ENCODE data around the gene AGAP1. TPM values are rescaled to one million over a fixed set of nuclear protein-coding genes. Genes with fewer than 3 reads are reported as not detected.

Gene AGAP1
- total RNA-seq, 2 experiments from 2014 or later, result 2.2 TPM

- CTCF ChIA-PET, result no interaction called here
- POLR2A ChIA-PET, result no interaction called here
- H3K4me3 Mint-ChIP-seq, result no peak overlapping the region
These were observed 17.4 kb downstream of the AGAP1 start for GRCh38 chr2:235511187-235511661.

GRCh38 chr2:235511751-235512698 lies 18.2 kb downstream of the AGAP1 start:
- no peaks in the 10 kb centered on the region for H3K36me3 Mint-ChIP-seq (ENCODE audit: low read depth)
- intact Hi-C loops (cut with DNase I, micrococcal nuclease), result no loop called here
- H3K9me3 Mint-ChIP-seq (ENCODE audit: low read depth), result peaks cover 2% of the 10 kb centered on the region
- DNase-seq, result no peak
- no peak overlapping the region for H3K27ac Mint-ChIP-seq
- no peak for ATAC-seq
- no peak overlapping the region for H3K4me3 Mint-ChIP-seq
- H3K27me3 Mint-ChIP-seq, result peaks cover 13% of the 10 kb centered on the region
- CTCF ChIA-PET, result no interaction called here
- POLR2A ChIA-PET, result no interaction called here
- no peaks in the 10 kb centered on the region for H3K4me1 Mint-ChIP-seq

More at GRCh38 chr2:235511187-235511661, 17.4 kb downstream of the AGAP1 start:
- Mint-ChIP-seq H3K4me1 (no peaks in the 10 kb centered on the region), H3K27me3 (peaks cover 15% of the 10 kb centered on the region), H3K36me3 (ENCODE audit: low read depth) (no peaks in the 10 kb centered on the region), H3K27ac (no peak overlapping the region), H3K9me3 (ENCODE audit: low read depth) (peaks cover 2% of the 10 kb centered on the region)
- ATAC-seq, result no peak
- no peak for DNase-seq
- intact Hi-C loops (cut with DNase I, micrococcal nuclease), result no loop called here

- ATAC-seq, result no peak
- intact Hi-C loops (cut with DNase I, micrococcal nuclease), result no loop called here
- H3K27ac Mint-ChIP-seq, result no peak overlapping the region
- no peak overlapping the region for H3K4me3 Mint-ChIP-seq
- ChIA-PET POLR2A (no interaction called here), CTCF (no interaction called here)
- H3K36me3 Mint-ChIP-seq (ENCODE audit: low read depth), result no peaks in the 10 kb centered on the region
- H3K27me3 Mint-ChIP-seq, result peaks cover 12% of the 10 kb centered on the region
- H3K4me1 Mint-ChIP-seq, result no peaks in the 10 kb centered on the region
- no peak for DNase-seq
- peaks cover 2% of the 10 kb centered on the region for H3K9me3 Mint-ChIP-seq (ENCODE audit: low read depth)
These were observed 18.8 kb downstream of the AGAP1 start for GRCh38 chr2:235512699-235513053.

- intact Hi-C loops (cut with DNase I, micrococcal nuclease), result no loop called here
- Mint-ChIP-seq H3K4me3 (no peak overlapping the region), H3K27me3 (peaks cover 12% of the 10 kb centered on the region), H3K36me3 (ENCODE audit: low read depth) (no peaks in the 10 kb centered on the region), H3K9me3 (ENCODE audit: low read depth) (peaks cover 2% of the 10 kb centered on the region), H3K4me1 (no peaks in the 10 kb centered on the region), H3K27ac (no peak overlapping the region)
- ATAC-seq (no peak), DNase-seq (no peak)
- ChIA-PET CTCF (interaction anchor here (0.6 kb wide), 1 partner anchor 50 kb away, joined by 3 read pairs; no protein-coding TSS in a partner anchor), POLR2A (interaction anchor here (0.6 kb wide), 1 partner anchor 80 kb away, joined by 3 read pairs; no protein-coding TSS in a partner anchor)
These were observed 20.3 kb downstream of the AGAP1 start for GRCh38 chr2:235513984-235514626.

GRCh38 chr2:235514627-235515363 lies 21.0 kb downstream of the AGAP1 start:
- DNase-seq (no peak), ATAC-seq (no peak)
- POLR2A ChIA-PET, result interaction anchor here (0.6 kb wide), 1 partner anchor 81 kb away, joined by 3 read pairs; no protein-coding TSS in a partner anchor
- no peaks in the 10 kb centered on the region for H3K4me1 Mint-ChIP-seq
- peaks cover 12% of the 10 kb centered on the region for H3K27me3 Mint-ChIP-seq
- no peaks in the 10 kb centered on the region for H3K36me3 Mint-ChIP-seq (ENCODE audit: low read depth)
- intact Hi-C loops (cut with DNase I, micrococcal nuclease), result no loop called here
- CTCF ChIA-PET, result interaction anchor here (0.6 kb wide), 1 partner anchor 51 kb away, joined by 3 read pairs; no protein-coding TSS in a partner anchor
- peaks cover 2% of the 10 kb centered on the region for H3K9me3 Mint-ChIP-seq (ENCODE audit: low read depth)
- H3K27ac Mint-ChIP-seq, result no peak overlapping the region
- H3K4me3 Mint-ChIP-seq, result no peak overlapping the region

GRCh38 chr2:235515364-235515742 lies 21.5 kb downstream of the AGAP1 start:
- ATAC-seq (no peak), DNase-seq (no peak)
- Mint-ChIP-seq H3K36me3 (ENCODE audit: low read depth) (no peaks in the 10 kb centered on the region), H3K27ac (no peak overlapping the region), H3K9me3 (ENCODE audit: low read depth) (peaks cover under 1% of the 10 kb centered on the region), H3K27me3 (peaks cover 15% of the 10 kb centered on the region), H3K4me1 (no peaks in the 10 kb centered on the region), H3K4me3 (no peak overlapping the region)
- CTCF ChIA-PET, result no interaction called here
- POLR2A ChIA-PET, result no interaction called here
- intact Hi-C loops (cut with DNase I, micrococcal nuclease), result no loop called here

GRCh38 chr2:235515821-235516220 lies 22.0 kb downstream of the AGAP1 start:
- no peak overlapping the region for H3K27ac Mint-ChIP-seq
- no peak for ATAC-seq
- DNase-seq, result no peak
- no peaks in the 10 kb centered on the region for H3K36me3 Mint-ChIP-seq (ENCODE audit: low read depth)
- no peaks in the 10 kb centered on the region for H3K4me1 Mint-ChIP-seq
- peaks cover 11% of the 10 kb centered on the region for H3K27me3 Mint-ChIP-seq
- CTCF ChIA-PET, result no interaction called here
- POLR2A ChIA-PET, result no interaction called here
- intact Hi-C loops (cut with DNase I, micrococcal nuclease), result no loop called here
- H3K9me3 Mint-ChIP-seq (ENCODE audit: low read depth), result no peaks in the 10 kb centered on the region
- H3K4me3 Mint-ChIP-seq, result no peak overlapping the region

- ChIA-PET CTCF (interaction anchor here (0.6 kb wide), 1 partner anchor 97 kb away, joined by 3 read pairs; no protein-coding TSS in a partner anchor), POLR2A (no interaction called here)
- intact Hi-C loops (cut with DNase I, micrococcal nuclease), result no loop called here
- Mint-ChIP-seq H3K27ac (no peak overlapping the region), H3K36me3 (ENCODE audit: low read depth) (no peaks in the 10 kb centered on the region), H3K27me3 (peaks cover 11% of the 10 kb centered on the region), H3K9me3 (ENCODE audit: low read depth) (no peaks in the 10 kb centered on the region), H3K4me1 (no peaks in the 10 kb centered on the region), H3K4me3 (no peak overlapping the region)
- DNase-seq, result no peak
- no peak for ATAC-seq
These were observed 22.4 kb downstream of the AGAP1 start for GRCh38 chr2:235516257-235516656.

- H3K27ac Mint-ChIP-seq, result no peak overlapping the region
- H3K9me3 Mint-ChIP-seq (ENCODE audit: low read depth), result no peaks in the 10 kb centered on the region
- intact Hi-C loops (cut with DNase I, micrococcal nuclease), result no loop called here
- peaks cover 18% of the 10 kb centered on the region for H3K27me3 Mint-ChIP-seq
- ChIA-PET POLR2A (no interaction called here), CTCF (no interaction called here)
- no peaks in the 10 kb centered on the region for H3K4me1 Mint-ChIP-seq
- ATAC-seq (no peak), DNase-seq (no peak)
- no peak overlapping the region for H3K4me3 Mint-ChIP-seq
- no peaks in the 10 kb centered on the region for H3K36me3 Mint-ChIP-seq (ENCODE audit: low read depth)
These were observed 24.7 kb downstream of the AGAP1 start for GRCh38 chr2:235518322-235519090.

GRCh38 chr2:235520787-235521186 lies 26.9 kb downstream of the AGAP1 start:
- no peaks in the 10 kb centered on the region for H3K4me1 Mint-ChIP-seq
- DNase-seq (no peak), ATAC-seq (no peak)
- no peaks in the 10 kb centered on the region for H3K36me3 Mint-ChIP-seq (ENCODE audit: low read depth)
- intact Hi-C loops (cut with DNase I, micrococcal nuclease), result no loop called here
- H3K27ac Mint-ChIP-seq, result no peak overlapping the region
- H3K27me3 Mint-ChIP-seq, result peaks cover 14% of the 10 kb centered on the region
- no peaks in the 10 kb centered on the region for H3K9me3 Mint-ChIP-seq (ENCODE audit: low read depth)
- no peak overlapping the region for H3K4me3 Mint-ChIP-seq
- POLR2A ChIA-PET, result no interaction called here
- CTCF ChIA-PET, result interaction anchor here (0.7 kb wide), 1 partner anchor 406 kb away, joined by 3 read pairs; no protein-coding TSS in a partner anchor

- POLR2A ChIA-PET, result no interaction called here
- ATAC-seq (no peak), DNase-seq (no peak)
- Mint-ChIP-seq H3K27me3 (peaks cover 14% of the 10 kb centered on the region), H3K9me3 (ENCODE audit: low read depth) (no peaks in the 10 kb centered on the region), H3K36me3 (ENCODE audit: low read depth) (no peaks in the 10 kb centered on the region), H3K4me1 (no peaks in the 10 kb centered on the region), H3K4me3 (no peak overlapping the region), H3K27ac (no peak overlapping the region)
- CTCF ChIA-PET, result no interaction called here
- intact Hi-C loops (cut with DNase I, micrococcal nuclease), result no loop called here
These were observed 28.0 kb downstream of the AGAP1 start for GRCh38 chr2:235521844-235522243.
